ENCODE measurements around the gene TFCP2L1.

DNA sequence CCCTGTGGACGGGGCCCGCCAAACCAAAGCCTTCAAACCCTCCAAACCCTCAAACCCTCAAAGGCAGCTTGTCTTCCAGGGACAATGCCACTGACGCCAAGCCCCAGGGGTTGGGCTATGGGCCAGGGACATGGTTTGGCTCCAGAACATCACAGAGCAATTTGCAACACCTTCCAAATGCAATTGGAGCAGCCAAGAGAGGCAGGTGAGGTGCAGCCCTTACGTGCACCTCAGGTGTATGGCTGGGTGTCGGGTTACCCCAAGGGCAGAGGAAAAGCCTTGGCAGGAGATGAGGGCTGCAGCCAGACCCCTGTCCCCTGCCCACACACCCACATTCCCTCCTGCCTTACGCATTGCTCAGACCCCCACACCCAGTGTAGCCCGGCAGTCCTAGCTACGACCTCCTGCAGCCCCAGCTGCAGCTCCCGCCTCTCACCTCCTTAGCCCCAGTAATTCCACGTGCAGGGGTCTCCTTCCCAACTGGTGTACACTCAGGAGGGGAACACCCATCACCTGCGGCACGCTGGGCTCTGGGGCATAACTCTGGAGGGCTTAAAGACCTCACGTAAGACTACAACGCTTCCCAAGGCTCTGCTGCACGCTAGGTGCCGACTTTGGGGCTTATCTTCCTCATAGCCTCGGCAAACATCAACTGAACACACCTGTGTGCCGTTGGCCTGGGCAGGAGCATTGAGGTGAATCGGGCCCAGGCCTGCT lies 88.7 kb downstream of the TFCP2L1 start:
- TF ChIP-seq EZH2 (IDR thresholded peaks at IDR 0.05; ENCODE audit: borderline replicate concordance, low read depth, low read length, severe bottlenecking) (no peak), POLR2A (IDR thresholded peaks at IDR 0.05; ENCODE audit: low read depth, low read length) (no peak), CTCF (IDR thresholded peaks at IDR 0.05; ENCODE audit: extremely low read depth in 1 of 2, insufficient read depth in 1 of 2, low read depth in 1 of 2, low read length in 2 of 2) (no peak), MYC (IDR thresholded peaks at IDR 0.05; ENCODE audit: low read depth, low read length) (no peak), POLR2AphosphoS5 (IDR thresholded peaks at IDR 0.05; ENCODE audit: insufficient read depth, low read depth, low read length) (no peak), JUN (IDR thresholded peaks at IDR 0.05; ENCODE audit: borderline replicate concordance, insufficient read depth, insufficient read length, low read depth) (no peak), FOS (IDR thresholded peaks at IDR 0.05; ENCODE audit: borderline replicate concordance, insufficient read depth, low read length) (no peak), GATA2 (IDR thresholded peaks at IDR 0.05; ENCODE audit: insufficient read depth, insufficient read length, low read depth, low read length) (no peak)
- TF ChIP-seq, protein P1, sequence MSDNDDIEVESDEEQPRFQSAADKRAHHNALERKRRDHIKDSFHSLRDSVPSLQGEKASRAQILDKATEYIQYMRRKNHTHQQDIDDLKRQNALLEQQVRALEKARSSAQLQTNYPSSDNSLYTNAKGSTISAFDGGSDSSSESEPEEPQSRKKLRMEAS (IDR thresholded peaks at IDR 0.05; ENCODE audit: insufficient read depth, insufficient read length): no peak

Measured in endothelial cell of umbilical vein (primary cell).